NCI-H1048 (cell line): Measurements from ENCODE around the gene NEK10.

Experiments
- DNase-seq: peaks from one replicate; lab custom pipeline; 2025; lab: John Stamatoyannopoulos, UW

NEK10 gene

DNA sequence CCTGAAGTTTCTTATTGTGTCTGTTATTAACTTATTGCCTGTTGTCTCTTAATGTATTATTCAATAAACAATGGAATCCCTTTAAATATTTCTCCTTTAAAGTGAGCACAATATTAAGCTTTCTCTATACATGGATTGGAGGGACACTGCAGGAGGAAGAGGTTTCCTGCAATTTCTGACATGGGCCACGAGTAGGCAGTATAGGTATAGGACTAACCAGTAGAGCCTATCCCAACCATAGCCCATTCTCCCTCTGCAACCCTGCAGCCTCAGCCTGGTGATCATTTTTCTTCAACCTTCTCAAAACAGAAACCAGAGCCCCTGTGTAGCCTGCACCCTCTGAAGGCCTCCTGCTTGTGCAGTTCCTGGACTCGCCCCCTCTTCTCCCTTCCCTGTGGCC, 124.8 kb downstream of the NEK10 start:
- no peak for DNase-seq

DNA sequence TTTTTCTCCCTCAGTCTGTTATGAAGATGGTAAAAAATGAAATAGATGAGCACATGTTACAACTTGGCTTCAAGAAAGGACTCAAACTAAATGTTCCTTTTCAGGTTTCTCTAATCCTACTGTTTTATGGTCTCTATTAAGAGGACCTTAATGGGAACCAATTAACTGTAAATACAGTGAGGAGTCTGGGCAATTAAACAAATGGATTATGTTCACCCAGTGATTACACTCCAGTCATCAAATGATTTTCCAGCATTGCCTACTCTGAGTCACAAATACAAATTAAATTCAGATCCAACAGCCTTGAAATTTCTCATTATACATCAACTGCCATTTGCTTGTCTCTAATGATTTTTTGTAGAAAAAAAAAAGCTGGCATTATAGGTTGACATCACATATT, 129.2 kb downstream of the NEK10 start:
- DNase-seq = no peak

GRCh38 chr3:27228805-27229204, 140.4 kb downstream of the NEK10 start:
- no peak for DNase-seq

DNA sequence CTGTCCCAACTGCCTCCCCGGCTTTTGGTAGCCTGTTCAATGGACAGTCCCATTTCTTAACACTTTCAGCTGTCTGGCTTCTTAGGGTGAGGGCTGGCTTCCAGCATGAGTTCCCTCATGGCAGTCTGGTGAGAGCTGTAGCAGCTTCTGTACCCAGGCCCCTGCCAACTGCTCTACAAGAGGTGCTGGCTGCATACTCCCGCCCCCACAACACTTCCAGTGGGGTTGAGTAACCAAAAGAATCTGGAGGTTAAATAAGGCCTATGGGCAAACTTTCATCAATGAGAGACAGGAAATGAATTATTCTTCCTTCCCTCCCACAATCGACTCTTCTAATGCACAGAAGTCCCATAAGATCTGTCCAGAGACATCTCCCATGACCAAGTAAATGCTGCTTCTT, 145.0 kb downstream of the NEK10 start:
- no peak for DNase-seq

- DNase-seq = no peak
These were observed 147.8 kb downstream of the NEK10 start for GRCh38 chr3:27221264-27221932.

GRCh38 chr3:27220166-27220565, 149.0 kb downstream of the NEK10 start:
- no peak for DNase-seq

DNA sequence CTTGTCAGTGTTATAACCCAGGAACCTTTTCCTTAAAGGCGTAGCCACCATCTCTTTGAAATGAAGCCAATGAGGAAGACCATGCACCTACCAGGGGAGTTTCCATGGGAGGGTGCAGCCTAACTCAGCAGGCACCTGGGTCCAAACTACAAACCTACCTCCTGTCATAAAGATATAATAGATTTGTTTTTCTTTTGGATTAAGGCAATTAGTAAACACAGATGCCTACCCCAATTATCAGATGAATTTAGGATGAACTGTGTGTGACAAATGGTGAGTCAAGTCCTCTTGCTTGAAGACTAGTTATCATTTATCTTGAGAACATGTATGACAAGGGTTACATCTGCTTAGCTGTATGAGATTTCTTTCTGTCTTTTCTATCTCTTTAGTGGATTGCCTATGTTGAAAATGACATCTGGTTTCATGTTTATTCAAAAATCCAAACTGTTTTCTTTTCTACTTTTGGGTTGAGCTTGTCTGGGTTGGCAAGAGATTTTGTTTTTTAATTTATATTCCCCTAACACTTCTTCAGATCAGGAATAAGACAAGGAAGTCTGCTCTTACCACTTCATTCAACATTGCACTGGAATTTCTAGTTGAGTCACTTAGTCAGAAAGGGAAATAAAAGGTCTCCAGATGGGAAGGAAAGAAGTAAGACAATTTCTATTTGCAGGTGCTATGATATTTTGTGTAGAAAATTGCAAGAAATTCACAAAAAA, 149.9 kb downstream of the NEK10 start:
- DNase-seq = no peak

GRCh38 chr3:27216955-27217552, 152.1 kb downstream of the NEK10 start:
- no peak for DNase-seq

- DNase-seq = no peak
These were observed 152.8 kb downstream of the NEK10 start for GRCh38 chr3:27216295-27216855.

GRCh38 chr3:27213450-27213849, 155.7 kb downstream of the NEK10 start:
- no peak for DNase-seq

GRCh38 chr3:27209617-27210264, 159.4 kb downstream of the NEK10 start:
- DNase-seq = no peak

GRCh38 chr3:27208961-27209616, 160.1 kb downstream of the NEK10 start:
- no peak for DNase-seq

DNA sequence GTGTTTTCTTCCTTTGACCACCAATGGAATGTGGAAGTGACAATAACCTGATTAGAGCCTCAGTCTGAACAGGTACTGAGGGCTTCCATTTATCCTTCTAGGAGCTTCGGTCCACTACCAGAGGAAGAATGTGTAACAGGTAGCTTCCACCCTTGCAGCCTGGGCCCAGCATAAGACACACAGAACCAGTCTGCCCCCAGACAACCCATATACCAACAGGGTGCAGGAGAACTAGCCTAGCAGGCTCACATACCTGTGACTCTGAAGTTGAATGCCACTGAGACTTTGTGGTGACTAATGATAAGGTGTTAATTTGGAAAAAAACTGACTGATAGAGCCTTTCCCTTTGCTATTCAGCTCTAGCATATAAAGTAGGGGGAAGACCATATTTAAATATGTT, 166.2 kb downstream of the NEK10 start:
- DNase-seq = no peak

DNA sequence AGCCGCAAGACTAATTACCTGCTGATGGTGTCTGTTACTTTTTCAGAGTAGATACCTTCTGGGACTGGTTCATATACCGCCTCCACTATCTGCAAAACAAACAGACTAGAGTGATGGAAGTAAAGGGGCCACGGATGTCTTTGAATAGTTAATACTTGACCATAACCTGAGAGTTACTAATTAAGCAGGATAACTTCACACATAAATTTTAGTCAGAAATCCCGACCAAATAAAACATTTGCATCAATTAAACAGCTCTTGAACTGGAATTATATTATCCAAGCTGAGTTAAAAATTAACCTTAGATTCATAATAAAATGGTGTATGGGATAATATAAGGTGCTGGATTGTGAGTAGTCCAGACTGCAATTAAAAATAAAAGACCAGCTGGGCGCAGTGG, 167.7 kb downstream of the NEK10 start:
- DNase-seq = no peak

GRCh38 chr3:27200721-27201489, 168.3 kb downstream of the NEK10 start:
- no peak for DNase-seq

DNA sequence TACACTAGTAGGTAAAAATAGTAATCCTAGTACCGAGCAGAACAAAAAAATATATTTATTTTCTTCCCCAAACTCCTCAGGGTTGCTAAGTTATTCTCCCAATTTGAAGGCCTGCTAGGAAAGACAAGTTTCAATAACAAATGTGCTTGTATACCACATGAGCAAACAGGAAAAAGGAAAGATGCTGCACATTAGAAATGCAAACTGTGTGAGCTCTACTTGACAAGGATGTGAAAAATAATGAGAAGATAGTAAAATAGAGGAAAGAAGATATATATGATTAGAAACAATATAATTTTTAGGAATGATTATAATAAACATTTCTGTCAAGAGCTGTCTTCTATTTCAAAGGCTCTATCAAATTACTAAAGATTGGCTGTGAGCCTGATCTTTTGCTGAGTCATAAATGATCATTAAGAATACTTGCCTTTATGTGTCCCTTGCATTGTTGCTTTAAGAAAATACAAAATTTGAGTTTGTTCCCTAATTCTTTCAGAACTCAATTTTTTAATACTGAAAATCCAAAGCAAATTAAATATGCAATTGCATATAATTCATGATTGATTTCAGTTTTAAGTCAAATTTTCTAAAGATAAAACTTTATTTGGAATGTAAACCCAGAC, 174.2 kb downstream of the NEK10 start:
- no peak for DNase-seq

- no peak for DNase-seq
These were observed 176.1 kb downstream of the NEK10 start for GRCh38 chr3:27193056-27193455.

- no peak for DNase-seq
These were observed 183.2 kb downstream of the NEK10 start for GRCh38 chr3:27186013-27186412.

DNA sequence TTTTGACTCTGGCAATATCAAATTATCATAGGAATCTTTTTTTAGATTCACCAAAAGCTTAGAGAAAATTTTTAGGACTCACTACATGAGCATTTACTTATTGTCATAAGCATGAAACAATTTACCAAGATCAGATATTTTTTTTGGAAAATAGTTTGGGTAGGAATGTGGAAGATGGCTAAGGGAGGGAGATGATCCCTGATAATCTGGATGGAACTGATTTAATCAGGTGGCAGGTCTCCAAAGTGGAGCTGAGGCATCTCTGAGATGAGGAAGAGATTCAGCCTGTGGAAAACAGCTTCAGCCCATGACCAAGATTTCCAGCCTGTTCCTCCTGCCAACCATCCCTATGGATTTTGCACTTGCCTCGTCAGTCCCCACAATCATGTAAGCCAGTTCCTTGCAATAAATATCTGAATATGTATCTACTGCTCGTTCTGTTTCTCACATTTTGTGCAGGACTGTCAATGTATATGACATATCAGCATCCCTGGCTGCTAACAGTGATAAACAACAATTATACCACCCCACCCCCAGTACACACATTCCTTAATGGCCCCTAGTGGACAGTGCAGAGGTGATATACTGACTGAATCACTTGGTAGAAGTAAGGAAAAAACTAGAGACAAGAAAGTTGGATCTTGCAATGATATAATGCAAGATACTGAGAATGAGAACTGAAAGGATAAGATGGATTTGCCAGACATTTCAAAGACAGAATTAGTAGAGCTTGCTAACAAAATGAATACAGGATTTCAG, 183.8 kb downstream of the NEK10 start:
- DNase-seq = no peak

DNA sequence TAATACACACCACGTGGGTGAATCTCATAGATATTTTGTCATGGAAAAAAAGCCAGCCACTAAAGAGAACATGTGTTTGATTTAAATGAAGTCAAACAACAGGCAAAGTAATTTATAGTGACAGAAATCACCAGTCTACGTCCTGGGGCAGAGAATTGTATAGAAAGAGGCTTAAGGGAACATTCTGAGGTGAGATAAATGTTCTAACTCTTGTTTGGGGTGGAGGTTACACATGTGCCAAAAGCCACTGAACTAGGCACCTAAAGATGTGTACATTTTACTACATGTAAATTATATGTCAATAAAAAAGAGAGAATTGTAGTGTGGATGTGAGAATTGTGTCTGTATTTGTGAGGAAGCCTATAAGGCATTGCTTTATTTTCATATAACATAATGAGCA, 184.9 kb downstream of the NEK10 start:
- no peak for DNase-seq
